Psoas muscle (tissue), 8 donors: Measurements from ENCODE around the gene NEUROD6. TPM values are rescaled to one million over a fixed set of nuclear protein-coding genes. Genes with fewer than 3 reads are reported as not detected.

Source experiments
- ATAC-seq, 4 donors: fragments of 200-7000 bp; cut with Tn5 transposase; one replicate each; pipeline ENCODE4 v1.9.1; 2020; ENCODE audit warnings: moderate library complexity in 3 of 4, mild to moderate bottlenecking in 2 of 4
- DNase-seq, 2 donors: peaks; one replicate each; pipeline ENCODE4 v3.0.0-alpha.2; 2020
- H3K27ac ChIP-seq: fragments of 200-600 bp; one replicate; pipeline ENCODE4 v1.8.0; 2022
- H3K27me3 ChIP-seq, 3 donors: fragments of 200-600 bp in 1 of 3; one replicate each; pipeline versions ENCODE4 v1.6.1 to v1.8.0; 2013 to 2022; ENCODE audit warnings: low read length in 2 of 3, mild to moderate bottlenecking in 2 of 3, moderate library complexity in 1 of 3; ENCODE audit not compliant: insufficient read depth in 3 of 3
- H3K36me3 ChIP-seq, 2 donors: fragments of 200-600 bp in 1 of 2; one replicate each; pipeline versions ENCODE4 v1.6.1 to v1.8.0; 2013 to 2022; ENCODE audit warnings: low read depth in 1 of 2, mild to moderate bottlenecking in 1 of 2, moderate library complexity in 1 of 2; ENCODE audit not compliant: insufficient read depth in 1 of 2
- H3K4me1 ChIP-seq: fragments of 200-600 bp; one replicate; pipeline ENCODE4 v1.8.0; 2022
- H3K4me3 ChIP-seq: fragments of 200-600 bp; one replicate; pipeline ENCODE4 v1.8.0; 2022; ENCODE audit warnings: mild to moderate bottlenecking
- H3K9me3 ChIP-seq: fragments of 200-600 bp; one replicate; pipeline ENCODE4 v1.8.0; 2022
- WGBS, 3 donors: extraction: QIAGEN DNeasy Blood & Tissue Kit; methylation state at CpG; one replicate each; pipeline versions ENCODE4 v1.1.6 to v1.1.7; 2013; 5-methylcytosine and 5-hydroxymethylcytosine counted together
- intact Hi-C, 2 donors: fragments of 100-400 bp; cut with DNase I; formaldehyde crosslinking; loops; one replicate each; pipeline versions ENCODE4 v1.11.0 to v1.14.2; 2022
- polyA plus RNA-seq, 3 donors: library from polyadenylated mRNA; stranded (reverse); fragments of 200-250 nt; gene quantifications; one replicate each; pipeline ENCODE4 v1.2.3, GENCODE V29; 2013
- total RNA-seq, 4 donors: library from RNA; stranded (reverse); fragmentation: NEBNext Ultra II Directional in 2 of 4; extraction: Animal tissue kit (Norgen Biotek cat#: 25700) in 2 of 4; gene quantifications; one replicate each; pipeline versions ENCODE4 v1.2.1 to v1.2.4, GENCODE V29; 2021 to 2023
- TF ChIP-seq, protein P1 (sequence below): fragments of 200-600 bp; IDR thresholded peaks from one replicate; pipeline ENCODE4 v1.8.0; 2022; ENCODE audit warnings: antibody characterized with exemption
- donor health status: healthy with polysubstance abuse.
- donor health status: DM: no; HTN: no; CAD: no; lungs with moderate emphysema.
- donor health status: Bipolar disorder and iron deficiency.
- donor health status: healthy.
- donor health status: DM: yes; HTN: yes; CAD: no.
- donor health status: DM: no; HTN: no; CAD: no.
- donor health status: DM: no; HTN: no; CAD: no.
- donor health status: DM: yes; HTN: yes; CAD: no.

NEUROD6 gene
- total and polyA plus RNA-seq, 7 donors = 0.05 TPM; not detected in 6

DNA sequence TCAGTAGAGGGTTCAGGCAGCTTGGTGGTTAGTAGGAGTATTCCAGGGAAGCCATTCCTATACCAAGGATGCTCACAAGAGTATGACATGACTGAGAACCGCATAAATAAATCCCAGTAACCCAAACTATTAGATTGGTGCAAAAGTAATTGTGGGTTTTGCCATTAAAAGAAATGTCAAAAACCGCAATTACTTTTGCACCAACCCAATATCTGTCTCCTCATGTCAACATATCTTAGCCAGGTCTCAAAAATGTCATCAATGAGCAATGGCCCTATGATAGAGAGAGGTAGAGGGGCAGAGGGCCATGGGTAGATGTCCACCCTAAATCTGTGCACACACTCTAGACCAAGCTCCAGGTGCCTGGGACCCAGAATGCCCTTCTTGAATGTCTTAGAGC is 23.6 kb downstream of the NEUROD6 start:
- no peaks in the 10 kb centered on the region for H3K27me3 ChIP-seq
- intact Hi-C loops = no loop called here
- WGBS, 3 donors = 73 to 81% (median 80%) methylated on average over 2 of the region's 2 CpGs

DNA sequence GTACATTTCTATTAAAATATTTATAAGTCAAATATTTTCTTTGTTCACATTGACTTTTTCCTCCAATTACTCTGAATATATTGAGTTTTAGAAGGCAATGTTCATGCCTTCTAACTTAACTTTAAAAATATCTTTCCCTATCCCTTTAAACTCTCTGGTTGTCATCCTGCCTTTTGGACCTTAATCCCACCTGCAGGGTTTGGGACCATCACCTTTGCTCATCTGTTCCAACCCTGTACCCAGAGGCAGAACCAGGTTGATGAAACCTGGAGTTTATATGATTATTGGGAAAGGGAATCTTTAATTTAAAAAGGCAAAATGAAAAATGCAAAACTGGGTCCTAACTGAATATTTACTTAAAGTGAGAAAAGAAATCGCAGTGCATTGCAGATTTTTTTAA is 24.8 kb downstream of the NEUROD6 start:
- Histone ChIP-seq H3K36me3 (no peaks in the 10 kb centered on the region), H3K4me3 (no peak overlapping the region), H3K4me1 (no peaks in the 10 kb centered on the region), H3K9me3 (no peaks in the 10 kb centered on the region), H3K27ac (no peak overlapping the region), H3K27me3 (no peaks in the 10 kb centered on the region)
- no peak for ATAC-seq
- 95 to 98% (median 95%) methylated on average over 1 of the region's 1 CpG for WGBS, 3 donors
- TF ChIP-seq, protein P1, sequence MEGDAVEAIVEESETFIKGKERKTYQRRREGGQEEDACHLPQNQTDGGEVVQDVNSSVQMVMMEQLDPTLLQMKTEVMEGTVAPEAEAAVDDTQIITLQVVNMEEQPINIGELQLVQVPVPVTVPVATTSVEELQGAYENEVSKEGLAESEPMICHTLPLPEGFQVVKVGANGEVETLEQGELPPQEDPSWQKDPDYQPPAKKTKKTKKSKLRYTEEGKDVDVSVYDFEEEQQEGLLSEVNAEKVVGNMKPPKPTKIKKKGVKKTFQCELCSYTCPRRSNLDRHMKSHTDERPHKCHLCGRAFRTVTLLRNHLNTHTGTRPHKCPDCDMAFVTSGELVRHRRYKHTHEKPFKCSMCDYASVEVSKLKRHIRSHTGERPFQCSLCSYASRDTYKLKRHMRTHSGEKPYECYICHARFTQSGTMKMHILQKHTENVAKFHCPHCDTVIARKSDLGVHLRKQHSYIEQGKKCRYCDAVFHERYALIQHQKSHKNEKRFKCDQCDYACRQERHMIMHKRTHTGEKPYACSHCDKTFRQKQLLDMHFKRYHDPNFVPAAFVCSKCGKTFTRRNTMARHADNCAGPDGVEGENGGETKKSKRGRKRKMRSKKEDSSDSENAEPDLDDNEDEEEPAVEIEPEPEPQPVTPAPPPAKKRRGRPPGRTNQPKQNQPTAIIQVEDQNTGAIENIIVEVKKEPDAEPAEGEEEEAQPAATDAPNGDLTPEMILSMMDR = no peak
- intact Hi-C loops = no loop called here
- DNase-seq = no peak

More for the DNA sequence above, 23.6 kb downstream of the NEUROD6 start:
- TF ChIP-seq, protein P1 = no peak
- H3K9me3 ChIP-seq = no peaks in the 10 kb centered on the region
- DNase-seq (no peak), ATAC-seq (no peak)
- no peak overlapping the region for H3K4me3 ChIP-seq
- no peaks in the 10 kb centered on the region for H3K36me3 ChIP-seq
- H3K4me1 ChIP-seq = no peaks in the 10 kb centered on the region
- H3K27ac ChIP-seq = no peak overlapping the region

DNA sequence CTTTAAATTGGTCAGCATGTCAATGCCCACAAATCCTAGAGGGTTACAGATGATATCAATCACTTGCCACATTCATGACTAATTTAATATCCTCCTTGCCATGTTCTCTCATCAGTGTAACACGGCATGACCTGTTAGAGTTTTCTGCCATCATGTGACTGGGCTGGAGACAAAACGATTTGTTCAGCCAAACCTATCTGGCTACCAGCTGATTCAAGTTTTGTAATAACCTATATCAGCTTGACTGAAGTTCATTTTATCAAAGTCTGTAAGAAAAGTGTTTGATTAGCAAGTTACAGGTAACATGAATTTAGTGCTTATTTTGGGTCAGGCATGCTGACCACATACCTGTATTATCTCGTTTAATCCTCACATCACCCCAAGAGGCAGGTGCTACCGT is 25.7 kb downstream of the NEUROD6 start:
- DNase-seq = no peak
- Histone ChIP-seq H3K27ac (no peak overlapping the region), H3K4me3 (no peak overlapping the region), H3K4me1 (no peaks in the 10 kb centered on the region), H3K9me3 (no peaks in the 10 kb centered on the region), H3K27me3 (no peaks in the 10 kb centered on the region), H3K36me3 (no peaks in the 10 kb centered on the region)
- intact Hi-C loops = no loop called here
- WGBS, 3 donors = 41 to 52% (median 51%) methylated on average over 4 of the region's 4 CpGs
- TF ChIP-seq, protein P1 = no peak
- no peak for ATAC-seq

DNA sequence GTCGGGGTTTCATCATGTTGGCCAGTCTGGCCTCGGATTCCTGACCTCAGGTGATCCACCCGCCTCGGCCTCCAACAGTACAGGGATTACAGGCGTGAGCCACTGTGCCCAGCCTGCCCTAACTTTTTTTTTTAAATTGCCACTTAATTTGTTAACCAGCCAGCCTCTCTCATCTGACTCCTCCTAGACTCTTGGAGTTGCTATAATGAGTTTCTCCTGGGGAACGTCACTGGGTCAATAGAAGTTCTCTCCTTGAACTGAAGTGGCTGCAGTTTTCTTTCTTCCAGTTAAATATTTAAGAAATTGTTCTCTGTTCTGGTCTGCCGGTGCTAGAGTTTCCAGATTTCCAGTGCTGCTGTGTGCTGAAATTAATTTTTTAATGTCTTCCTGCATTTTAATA is 27.6 kb downstream of the NEUROD6 start:
- Histone ChIP-seq H3K4me1 (no peaks in the 10 kb centered on the region), H3K36me3 (no peaks in the 10 kb centered on the region), H3K27ac (no peak overlapping the region), H3K9me3 (no peaks in the 10 kb centered on the region), H3K27me3 (no peaks in the 10 kb centered on the region), H3K4me3 (no peak overlapping the region)
- TF ChIP-seq, protein P1 = no peak
- intact Hi-C loops = no loop called here
- ATAC-seq (no peak), DNase-seq (no peak)
- 74 to 82% (median 78%) methylated on average over 7 of the region's 7 CpGs for WGBS, 3 donors

DNA sequence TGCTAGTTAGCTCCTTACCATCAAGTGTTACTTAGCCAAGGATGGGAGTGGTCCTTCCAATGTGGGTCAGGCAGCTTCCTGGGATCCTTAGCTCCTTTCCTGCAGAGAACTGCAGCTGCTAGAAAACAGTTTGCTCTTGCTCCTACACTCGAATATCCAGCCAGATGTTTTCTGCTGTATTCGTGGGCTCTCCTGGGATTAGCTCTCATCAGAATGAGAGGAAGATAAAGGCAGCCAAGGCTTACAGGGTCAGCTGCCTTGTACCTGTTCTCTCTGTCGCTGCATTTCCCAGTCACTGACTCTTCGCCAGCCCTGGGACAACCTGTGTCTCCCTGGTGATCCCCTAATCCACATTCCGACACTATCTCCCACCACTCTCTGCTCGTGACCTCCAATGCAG is 29.0 kb downstream of the NEUROD6 start:
- DNase-seq (no peak), ATAC-seq (no peak)
- H3K27me3 ChIP-seq = no peaks in the 10 kb centered on the region

More for the DNA sequence above, 29.0 kb downstream of the NEUROD6 start:
- intact Hi-C loops = no loop called here
- no peaks in the 10 kb centered on the region for H3K4me1 ChIP-seq
- H3K4me3 ChIP-seq = no peak overlapping the region
- no peaks in the 10 kb centered on the region for H3K36me3 ChIP-seq
- H3K27ac ChIP-seq = no peak overlapping the region
- no peaks in the 10 kb centered on the region for H3K9me3 ChIP-seq
- TF ChIP-seq, protein P1 = no peak
- WGBS, 3 donors = 21 to 23% (median 21%) methylated on average over 6 of the region's 6 CpGs
